H9 (cell line): Measurements from ENCODE around the gene TMEM273. TPM values are rescaled to one million over a fixed set of nuclear protein-coding genes. Genes with fewer than 3 reads are reported as not detected.

Experiments used
- DNase-seq: peaks from one replicate; pipeline ENCODE4 v3.0.0-alpha.2; 2017
- H2AFZ ChIP-seq: one replicate; pipeline ENCODE4 v1.6.1; 2013; ENCODE audit warnings: mild to moderate bottlenecking, low read length, control low read depth, moderate library complexity
- H2AK5ac ChIP-seq: 2 replicates; pipeline ENCODE4 v1.6.1; 2013; ENCODE audit warnings: low read length, control low read depth, mixed read lengths; ENCODE audit not compliant: insufficient read length
- H2BK120ac ChIP-seq: one replicate; pipeline ENCODE4 v1.6.1; 2013; ENCODE audit warnings: low read depth, mild to moderate bottlenecking, low read length, control low read depth, inconsistent platforms; ENCODE audit not compliant: poor library complexity, severe bottlenecking
- H2BK12ac ChIP-seq: 2 replicates; pipeline ENCODE4 v1.6.1; 2013; ENCODE audit warnings: low read length, control low read depth, mixed read lengths, low read depth; ENCODE audit not compliant: insufficient read length
- H2BK15ac ChIP-seq: 2 replicates; pipeline ENCODE4 v1.6.1; 2013; ENCODE audit warnings: low read depth, low read length, control low read depth
- H2BK20ac ChIP-seq: one replicate; pipeline ENCODE4 v1.6.1; 2013; ENCODE audit warnings: low read depth, mild to moderate bottlenecking, low read length, control low read depth, inconsistent platforms; ENCODE audit not compliant: poor library complexity, severe bottlenecking
- H2BK5ac ChIP-seq: 2 replicates; pipeline ENCODE4 v1.6.1; 2013; ENCODE audit warnings: low read length, control low read depth, mixed read lengths; ENCODE audit not compliant: insufficient read length
- H3K14ac ChIP-seq: 2 replicates; pipeline ENCODE4 v1.6.1; 2013; ENCODE audit warnings: low read length, control low read depth; ENCODE audit not compliant: insufficient read depth
- H3K18ac ChIP-seq: 2 replicates; pipeline ENCODE4 v1.6.1; 2013; ENCODE audit warnings: low read depth, mild to moderate bottlenecking, mixed read lengths, low read length, control low read depth; ENCODE audit not compliant: insufficient read length
- H3K23ac ChIP-seq: 2 replicates; pipeline ENCODE4 v1.6.1; 2013; ENCODE audit warnings: low read length, control low read depth, mixed read lengths, low read depth; ENCODE audit not compliant: insufficient read length
- H3K23me2 ChIP-seq: 2 replicates; pipeline ENCODE4 v1.6.1; 2013; ENCODE audit warnings: low read depth, mild to moderate bottlenecking, mixed read lengths, low read length, control low read depth; ENCODE audit not compliant: insufficient read length, poor library complexity, severe bottlenecking
- H3K27ac ChIP-seq: 2 replicates; pipeline ENCODE4 v1.5.1; 2013; ENCODE audit warnings: low read length, control low read depth, mixed read lengths, low read depth; ENCODE audit not compliant: insufficient read length
- H3K27me3 ChIP-seq: 2 replicates; pipeline ENCODE4 v1.6.1; 2013; ENCODE audit warnings: low read length, control low read depth, inconsistent platforms; ENCODE audit not compliant: insufficient read depth
- H3K4ac ChIP-seq: 2 replicates; pipeline ENCODE4 v1.6.1; 2013; ENCODE audit warnings: low read depth, mild to moderate bottlenecking, control low read depth, inconsistent platforms, low read length, moderate library complexity
- H3K4me1 ChIP-seq: 2 replicates; pipeline ENCODE4 v1.6.1; 2013; ENCODE audit warnings: low read length, control low read depth, inconsistent platforms; ENCODE audit not compliant: insufficient read depth
- H3K4me2 ChIP-seq: 2 replicates; pipeline ENCODE4 v1.6.1; 2013; ENCODE audit warnings: low read length, control low read depth, mixed read lengths; ENCODE audit not compliant: insufficient read length, insufficient read depth
- H3K56ac ChIP-seq: 2 replicates; pipeline ENCODE4 v1.6.1; 2013; ENCODE audit warnings: low read depth, mild to moderate bottlenecking, mixed read lengths, low read length, control low read depth; ENCODE audit not compliant: insufficient read length
- H3K79me1 ChIP-seq: 2 replicates; pipeline ENCODE4 v1.6.1; 2013; ENCODE audit warnings: low read depth, mild to moderate bottlenecking, moderate library complexity, low read length, control low read depth, inconsistent platforms; ENCODE audit not compliant: insufficient read depth, poor library complexity, severe bottlenecking
- H3K79me2 ChIP-seq: 2 replicates; pipeline ENCODE4 v1.6.1; 2013; ENCODE audit warnings: low read length, control low read depth, inconsistent platforms; ENCODE audit not compliant: insufficient read depth
- H3K9ac ChIP-seq: 2 replicates; pipeline ENCODE4 v1.6.1; 2013; ENCODE audit warnings: low read length, control low read depth, mixed read lengths; ENCODE audit not compliant: insufficient read length; ENCODE audit errors: extremely low read depth
- H3K9me3 ChIP-seq: one replicate; pipeline ENCODE4 v1.6.1; 2013; ENCODE audit warnings: low read depth, low read length, inconsistent platforms; ENCODE audit not compliant: control insufficient read depth
- H3T11ph ChIP-seq: one replicate; pipeline ENCODE4 v1.6.1; 2013; ENCODE audit warnings: mild to moderate bottlenecking, low read length, control low read depth, inconsistent platforms
- H4K20me1 ChIP-seq: one replicate; pipeline ENCODE4 v1.6.1; 2013; ENCODE audit not compliant: control insufficient read depth, insufficient read length, insufficient read depth
- H4K5ac ChIP-seq: 2 replicates; pipeline ENCODE4 v1.6.1; 2013; ENCODE audit warnings: low read depth, mild to moderate bottlenecking, mixed read lengths, low read length, control low read depth; ENCODE audit not compliant: insufficient read length
- H4K8ac ChIP-seq: replicated peaks from 2 replicates; pipeline ENCODE4 v1.6.1; 2013; ENCODE audit warnings: low read length, control low read depth, mixed read lengths, low read depth; ENCODE audit not compliant: insufficient read length
- H4K91ac ChIP-seq: 2 replicates; pipeline ENCODE4 v1.6.1; 2013; ENCODE audit warnings: low read depth, mild to moderate bottlenecking, moderate library complexity, mixed read lengths, low read length, control low read depth; ENCODE audit not compliant: insufficient read length
- H3K27ac Mint-ChIP-seq, 3 experiments: 2 replicates in 2 of 3; 3 replicates in 1 of 3; pipeline ENCODE4 v1.8.0; 2020 to 2021; ENCODE audit warnings: mixed read lengths in 3 of 3, mild to moderate bottlenecking in 1 of 3, moderate library complexity in 1 of 3
- H3K27me3 Mint-ChIP-seq: 2 replicates; pipeline ENCODE4 v1.8.0; 2021; ENCODE audit warnings: low read depth, mild to moderate bottlenecking, moderate library complexity, mixed read lengths
- H3K36me3 Mint-ChIP-seq, 3 experiments: 2 replicates in 2 of 3; 3 replicates in 1 of 3; pipeline ENCODE4 v1.8.0; 2020 to 2021; ENCODE audit warnings: low read depth in 3 of 3, mixed read lengths in 3 of 3; ENCODE audit not compliant: insufficient read depth in 1 of 3
- H3K4me1 Mint-ChIP-seq, 2 experiments: 2 replicates each; pipeline ENCODE4 v1.8.0; 2020; ENCODE audit warnings: mixed read lengths in 2 of 2
- H3K4me3 Mint-ChIP-seq, 2 experiments: 2 replicates in 1 of 2; 3 replicates in 1 of 2; pipeline ENCODE4 v1.8.0; 2020 to 2021; ENCODE audit warnings: mild to moderate bottlenecking in 2 of 2, mixed read lengths in 2 of 2, moderate library complexity in 1 of 2
- H3K9me3 Mint-ChIP-seq, 2 experiments: 2 replicates in 1 of 2; 3 replicates in 1 of 2; pipeline ENCODE4 v1.8.0; 2020; ENCODE audit warnings: mild to moderate bottlenecking in 2 of 2, mixed read lengths in 2 of 2, moderate library complexity in 1 of 2
- WGBS: extraction: QIAGEN DNeasy Blood & Tissue Kit; methylation state at CpG from one replicate; pipeline ENCODE4 v1.1.7; 2013; ENCODE audit warnings: missing lambda C conversion rate, low lambda C conversion rate, mixed read lengths; ENCODE audit not compliant: insufficient read length; ENCODE audit errors: extremely low coverage; 5-methylcytosine and 5-hydroxymethylcytosine counted together
- total RNA-seq: library from RNA; stranded (reverse); gene quantifications from 2 replicates; pipeline ENCODE4 v1.2.1, GENCODE V29; 2021
- TF ChIP-seq, protein P1 (sequence below): fragments of 200-600 bp; sonication (generic); conservative IDR thresholded peaks from 3 replicates; pipeline ENCODE4 v1.8.0; 2021; ENCODE audit warnings: antibody characterized with exemption, mild to moderate bottlenecking

Gene TMEM273
- total RNA-seq, 1 experiment from 2014 or later, result not detected

DNA sequence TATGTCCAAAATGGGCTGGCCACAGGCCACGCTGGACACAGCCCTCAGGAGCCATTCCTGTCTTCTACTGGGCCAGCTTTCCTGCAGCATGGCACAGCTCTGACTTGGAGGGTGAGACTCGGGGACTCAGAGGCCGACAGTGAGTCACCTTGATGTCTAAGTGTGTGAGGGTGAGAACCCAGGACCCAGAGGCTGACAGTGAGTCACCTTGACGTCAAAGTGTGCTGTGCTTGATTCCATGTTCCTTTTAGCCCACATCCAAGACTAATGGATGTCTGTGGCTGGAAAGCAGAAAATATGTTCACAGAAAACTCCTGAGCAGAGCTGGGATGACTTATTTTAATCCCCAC, 48.4 kb downstream of the TMEM273 start:
- Histone ChIP-seq H2AFZ (no peak overlapping the region), H4K8ac (no peak overlapping the region), H3K56ac (no peak overlapping the region), H2BK20ac (no peak overlapping the region), H4K5ac (no peak overlapping the region), H3K23me2 (no peaks in the 10 kb centered on the region), H2BK5ac (no peak overlapping the region), H3K18ac (no peak overlapping the region), H3K27ac (no peak overlapping the region), H4K20me1 (no peaks in the 10 kb centered on the region), H3K79me2 (no peaks in the 10 kb centered on the region), H3K27me3 (no peaks in the 10 kb centered on the region), H3K4me2 (no peak overlapping the region), H2AK5ac (no peak overlapping the region), H3K14ac (no peak overlapping the region), H2BK12ac (no peak overlapping the region), H4K91ac (no peak overlapping the region), H3K9me3 (no peaks in the 10 kb centered on the region), H3K4me1 (peaks cover 2% of the 10 kb centered on the region; the same call in 1 of the 2 replicates), H3K9ac (no peak overlapping the region), H3K23ac (no peak overlapping the region), H3K4ac (no peak overlapping the region), H3K79me1 (no peaks in the 10 kb centered on the region), H3T11ph (no peak overlapping the region), H2BK120ac (no peak overlapping the region), H2BK15ac (no peak overlapping the region)
- no peak for DNase-seq
- no CpG with 5 or more reads among the region's 4 CpGs for WGBS
- Mint-ChIP-seq H3K9me3 (peaks cover 0 to 2% of the 10 kb centered on the region in 2 experiments; a peak in 2 of 5 replicates), H3K4me1 (peaks cover 30 to 40% of the 10 kb centered on the region in 2 experiments), H3K4me3 (no peak overlapping the region), H3K36me3 (no peaks in the 10 kb centered on the region; a peak in 1 of 7 replicates), H3K27me3 (peaks cover 2% of the 10 kb centered on the region; the same call in 1 of the 2 replicates), H3K27ac (peak overlapping the region in 1 of 3 experiments; percentile 35; a peak in 1 of 7 replicates)
- TF ChIP-seq, protein P1, sequence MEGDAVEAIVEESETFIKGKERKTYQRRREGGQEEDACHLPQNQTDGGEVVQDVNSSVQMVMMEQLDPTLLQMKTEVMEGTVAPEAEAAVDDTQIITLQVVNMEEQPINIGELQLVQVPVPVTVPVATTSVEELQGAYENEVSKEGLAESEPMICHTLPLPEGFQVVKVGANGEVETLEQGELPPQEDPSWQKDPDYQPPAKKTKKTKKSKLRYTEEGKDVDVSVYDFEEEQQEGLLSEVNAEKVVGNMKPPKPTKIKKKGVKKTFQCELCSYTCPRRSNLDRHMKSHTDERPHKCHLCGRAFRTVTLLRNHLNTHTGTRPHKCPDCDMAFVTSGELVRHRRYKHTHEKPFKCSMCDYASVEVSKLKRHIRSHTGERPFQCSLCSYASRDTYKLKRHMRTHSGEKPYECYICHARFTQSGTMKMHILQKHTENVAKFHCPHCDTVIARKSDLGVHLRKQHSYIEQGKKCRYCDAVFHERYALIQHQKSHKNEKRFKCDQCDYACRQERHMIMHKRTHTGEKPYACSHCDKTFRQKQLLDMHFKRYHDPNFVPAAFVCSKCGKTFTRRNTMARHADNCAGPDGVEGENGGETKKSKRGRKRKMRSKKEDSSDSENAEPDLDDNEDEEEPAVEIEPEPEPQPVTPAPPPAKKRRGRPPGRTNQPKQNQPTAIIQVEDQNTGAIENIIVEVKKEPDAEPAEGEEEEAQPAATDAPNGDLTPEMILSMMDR, result no peak
